Activated CD8-positive, alpha-beta memory T cell treated with anti-CD3 and anti-CD28 coated beads for 24 hours (primary cell): ENCODE measurements around the gene ERVK3-1.
A peak's percentile ranks its signal among the peaks of the same experiment; 100 is the strongest.
"Not testable (repeated sequence)": the region's sequence is repeated elsewhere in the genome, so short reads cannot be mapped to it uniquely, and the experiment has no call there.

ENCODE experiments used
- DNase-seq: peaks from one replicate; pipeline ENCODE4 v3.0.0-alpha.2; 2020

The ERVK3-1 gene

GRCh38 chr19:58346961-58347929 lies 42.1 kb downstream of the ERVK3-1 start:
- DNase-seq: peak; percentile 91

GRCh38 chr19:58348080-58348479 lies 42.9 kb downstream of the ERVK3-1 start:
- not testable (repeated sequence) for DNase-seq

- DNase-seq: no peak
Observed at GRCh38 chr19:58349590-58349989, 44.4 kb downstream of the ERVK3-1 start.

- DNase-seq: no peak
Observed at GRCh38 chr19:58350001-58350861, 45.1 kb downstream of the ERVK3-1 start.

GRCh38 chr19:58350871-58351557 lies 45.8 kb downstream of the ERVK3-1 start:
- DNase-seq: no peak

GRCh38 chr19:58351558-58351878 lies 46.3 kb downstream of the ERVK3-1 start:
- no peak for DNase-seq

GRCh38 chr19:58351990-58352755 lies 47.0 kb downstream of the ERVK3-1 start:
- DNase-seq: no peak

GRCh38 chr19:58352760-58353671 lies 47.8 kb downstream of the ERVK3-1 start, which contains the start of gene A1BG:
A1BG (minus strand) TSS chr19:58353492; CDS start chr19:58353437, 55 bp downstream.
- no peak for DNase-seq

- no peak for DNase-seq
Observed at GRCh38 chr19:58353717-58354477, 48.7 kb downstream of the ERVK3-1 start.

- DNase-seq: no peak
Observed at GRCh38 chr19:58354478-58355030, 49.4 kb downstream of the ERVK3-1 start.

GRCh38 chr19:58355215-58355796 lies 50.1 kb downstream of the ERVK3-1 start:
- no peak for DNase-seq

- peak; percentile 82 for DNase-seq
Observed at GRCh38 chr19:58355908-58356765, 51.0 kb downstream of the ERVK3-1 start.

- no peak for DNase-seq
Observed at GRCh38 chr19:58356766-58357480, 51.7 kb downstream of the ERVK3-1 start.

GRCh38 chr19:58357481-58358145 lies 52.4 kb downstream of the ERVK3-1 start:
- DNase-seq: no peak

- DNase-seq: peak; percentile 85
Observed at GRCh38 chr19:58361900-58362271, 56.7 kb downstream of the ERVK3-1 start.

GRCh38 chr19:58362272-58362994 lies 57.3 kb downstream of the ERVK3-1 start, which contains the start of gene ZNF497:
ZNF497 (minus strand) TSS chr19:58362751; CDS start chr19:58357635, 5,116 bp downstream.
- DNase-seq: peak; percentile 97
